NCI-H187 treated with DMSO at 0.1 percent for 48 hours (cell line): Measurements from ENCODE around the gene ENOSF1.

Experiments
- DNase-seq: peaks from one replicate; lab custom pipeline; 2025; lab: John Stamatoyannopoulos, UW

The ENOSF1 gene

GRCh38 chr18:673317-673716 is 39.1 kb downstream of the ENOSF1 start:
- DNase-seq = no peak

GRCh38 chr18:671405-671804 is 41.0 kb downstream of the ENOSF1 start:
- DNase-seq = no peak

DNA sequence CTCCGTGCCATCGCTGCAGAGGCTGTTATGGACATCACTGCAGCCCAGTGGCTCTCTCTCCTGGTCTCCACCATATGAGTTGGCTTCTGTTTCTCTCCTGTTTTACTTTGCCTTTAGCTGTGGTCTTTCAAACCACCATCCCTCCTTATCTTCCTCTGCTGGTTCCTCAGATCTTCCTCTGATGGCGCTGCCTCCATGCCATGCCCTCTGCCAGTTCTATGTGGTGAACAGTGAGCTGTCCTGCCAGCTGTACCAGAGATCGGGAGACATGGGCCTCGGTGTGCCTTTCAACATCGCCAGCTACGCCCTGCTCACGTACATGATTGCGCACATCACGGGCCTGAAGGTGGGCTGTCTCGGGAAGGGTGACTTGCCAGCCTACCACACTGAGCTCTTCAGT is 41.9 kb downstream of the ENOSF1 start:
- DNase-seq = no peak

DNA sequence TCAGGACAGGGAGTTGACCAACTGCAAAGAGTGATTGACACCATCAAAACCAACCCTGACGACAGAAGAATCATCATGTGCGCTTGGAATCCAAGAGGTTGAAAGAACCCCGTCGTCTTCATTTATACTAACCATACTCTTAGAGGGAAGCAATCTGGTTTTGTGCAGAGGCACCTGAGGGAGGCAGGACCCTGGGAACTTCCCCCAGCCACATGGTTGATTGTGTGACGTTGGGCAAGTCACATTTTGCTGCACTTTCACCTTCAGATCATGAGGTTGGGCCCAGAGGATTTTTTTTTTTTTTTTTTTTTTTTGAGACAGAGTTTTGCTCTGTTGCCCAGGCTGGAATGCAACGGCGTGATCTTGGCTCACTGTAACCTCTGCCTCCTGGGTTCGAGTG is 43.4 kb downstream of the ENOSF1 start:
- no peak for DNase-seq

DNA sequence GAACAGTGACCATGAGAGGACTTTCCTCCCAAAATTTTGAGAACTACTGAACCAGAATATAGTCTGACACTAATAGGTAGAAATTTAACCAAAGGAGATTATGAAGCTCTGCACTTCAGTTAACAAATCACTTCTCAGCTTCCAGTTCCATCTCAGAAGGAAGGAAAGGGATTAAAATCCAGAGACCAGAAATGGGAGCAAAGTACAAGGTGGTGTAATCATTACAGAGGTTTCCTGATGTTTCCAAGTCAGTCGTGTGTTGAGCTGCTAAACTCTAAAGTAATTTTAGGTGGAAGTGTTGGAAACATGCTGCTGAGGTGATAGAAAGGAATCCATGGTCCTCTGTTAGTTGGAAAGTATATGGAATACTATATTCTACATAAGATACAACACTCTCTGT is 44.2 kb downstream of the ENOSF1 start:
- no peak for DNase-seq

DNA sequence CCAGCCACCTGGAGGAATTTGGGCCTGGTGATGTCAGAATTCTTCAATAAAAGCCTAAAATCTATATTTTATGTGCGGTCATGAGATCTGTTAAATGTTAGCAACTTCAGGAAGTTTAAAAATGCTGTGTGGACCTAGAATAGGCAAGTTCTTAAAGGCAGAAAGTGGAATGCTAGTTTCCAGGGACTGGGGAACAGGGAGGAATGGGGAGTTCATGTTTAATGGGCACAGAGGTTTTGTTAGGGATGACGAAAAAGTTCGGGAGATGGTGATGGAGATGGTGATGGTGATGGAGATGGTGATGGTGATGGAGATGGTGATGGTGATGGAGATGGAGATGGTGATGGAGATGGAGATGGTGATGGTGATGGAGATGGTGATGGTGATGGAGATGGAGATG is 45.8 kb downstream of the ENOSF1 start:
- no peak for DNase-seq

- DNase-seq = no peak
Observed at GRCh38 chr18:666177-666576, 46.3 kb downstream of the ENOSF1 start.

DNA sequence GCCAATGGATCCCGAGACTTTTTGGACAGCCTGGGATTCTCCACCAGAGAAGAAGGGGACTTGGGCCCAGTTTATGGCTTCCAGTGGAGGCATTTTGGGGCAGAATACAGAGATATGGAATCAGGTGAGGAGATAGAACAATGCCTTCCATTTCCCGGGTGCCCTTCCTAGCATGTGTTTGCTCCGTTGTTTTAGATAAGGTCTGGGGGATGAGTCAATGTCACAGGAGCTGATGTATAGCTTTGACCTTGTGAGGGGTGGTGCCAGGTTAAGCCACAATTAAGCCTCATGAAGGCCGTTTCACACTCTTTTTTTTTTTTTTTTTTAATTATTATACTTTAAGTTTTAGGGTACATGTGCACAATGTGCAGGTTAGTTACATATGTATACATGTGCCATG is 50.2 kb downstream of the ENOSF1 start:
- no peak for DNase-seq

DNA sequence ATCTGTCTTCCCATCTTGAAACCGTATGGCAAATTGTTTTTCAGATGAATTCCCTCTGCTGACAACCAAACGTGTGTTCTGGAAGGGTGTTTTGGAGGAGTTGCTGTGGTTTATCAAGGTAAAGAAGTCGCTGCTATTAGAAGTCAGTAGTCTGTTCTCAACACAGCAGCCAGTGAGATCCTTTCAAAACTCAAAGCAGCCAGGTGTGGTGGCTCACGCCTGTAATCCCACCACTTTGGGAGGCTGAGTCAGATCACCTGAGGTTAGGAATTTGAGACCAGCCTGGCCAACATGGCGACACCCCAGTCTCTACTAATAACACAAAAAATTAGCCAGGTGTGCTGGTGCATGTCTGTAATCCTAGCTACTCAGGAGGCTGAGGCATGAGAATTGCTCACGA is 52.8 kb downstream of the ENOSF1 start:
- DNase-seq = no peak

- no peak for DNase-seq
Observed at GRCh38 chr18:658947-659533, 53.4 kb downstream of the ENOSF1 start.

DNA sequence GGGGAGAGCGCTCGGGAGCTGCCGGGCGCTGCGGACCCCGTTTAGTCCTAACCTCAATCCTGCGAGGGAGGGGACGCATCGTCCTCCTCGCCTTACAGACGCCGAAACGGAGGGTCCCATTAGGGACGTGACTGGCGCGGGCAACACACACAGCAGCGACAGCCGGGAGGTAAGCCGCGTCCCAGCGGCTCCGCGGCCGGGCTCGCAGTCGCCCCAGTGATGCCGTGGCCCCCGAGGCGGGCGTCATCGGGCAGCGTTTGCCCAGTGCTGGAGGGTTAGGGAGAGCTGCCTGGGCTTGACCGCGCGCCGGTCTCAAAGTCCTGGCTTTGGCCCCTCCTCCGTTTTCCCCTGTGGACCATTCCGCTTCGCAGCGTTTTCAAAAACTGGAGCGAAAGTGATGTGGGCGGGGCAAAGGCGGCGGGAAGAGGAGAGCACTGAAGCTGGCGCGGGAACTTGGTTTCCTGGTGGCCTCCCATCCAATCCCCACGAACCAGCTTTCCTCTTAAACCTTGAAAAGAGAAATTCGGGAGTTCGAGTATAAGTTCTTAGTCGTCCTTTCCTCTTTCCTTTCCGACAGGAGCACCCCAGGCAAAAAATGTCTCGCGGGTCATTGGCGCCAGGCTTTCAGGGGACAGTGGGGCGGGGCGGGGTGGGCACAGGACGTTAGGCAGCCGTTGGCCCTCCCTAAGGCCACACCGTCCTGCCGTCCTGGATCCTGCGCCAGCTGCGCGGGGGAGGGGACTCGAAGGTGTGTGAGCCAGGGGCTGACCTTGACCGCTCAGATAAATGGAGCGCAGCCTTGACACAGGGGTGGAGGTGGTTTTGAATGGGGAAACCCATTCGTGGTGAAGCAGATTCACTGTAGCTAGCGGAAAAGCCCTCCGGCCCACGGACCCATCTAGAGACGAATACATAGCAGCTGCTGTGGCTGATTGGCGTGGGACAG is 54.2 kb downstream of the ENOSF1 start:
- peak; percentile 53 for DNase-seq

- peak; percentile 47 for DNase-seq
Observed at GRCh38 chr18:657311-658000, 55.0 kb downstream of the ENOSF1 start, which contains the start of gene TYMS. Gene TYMS, plus strand, starts transcription at chr18:657653. Its CDS starts 90 bp downstream, at chr18:657743.

- DNase-seq = no peak
Observed at GRCh38 chr18:655445-655844, 57.0 kb downstream of the ENOSF1 start.

DNA sequence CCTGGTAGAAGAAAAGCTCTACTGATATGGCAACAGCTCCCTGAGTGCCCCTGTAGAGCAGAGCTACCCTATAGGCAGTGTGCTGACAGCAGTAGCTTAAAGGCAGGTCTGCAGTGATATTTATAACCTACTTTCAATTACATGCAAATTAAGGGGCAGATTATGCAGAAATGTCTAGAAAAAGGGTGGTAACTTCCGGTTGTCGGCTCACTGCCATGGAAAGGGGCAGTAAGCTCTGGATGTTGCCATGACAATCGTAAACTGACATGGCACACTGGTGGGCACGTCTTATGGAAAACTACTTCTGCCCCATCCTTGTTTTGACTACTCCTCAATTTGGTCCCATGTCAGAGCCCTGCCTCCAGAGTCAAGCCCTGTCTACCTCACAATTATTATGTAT is 57.8 kb downstream of the ENOSF1 start:
- no peak for DNase-seq

DNA sequence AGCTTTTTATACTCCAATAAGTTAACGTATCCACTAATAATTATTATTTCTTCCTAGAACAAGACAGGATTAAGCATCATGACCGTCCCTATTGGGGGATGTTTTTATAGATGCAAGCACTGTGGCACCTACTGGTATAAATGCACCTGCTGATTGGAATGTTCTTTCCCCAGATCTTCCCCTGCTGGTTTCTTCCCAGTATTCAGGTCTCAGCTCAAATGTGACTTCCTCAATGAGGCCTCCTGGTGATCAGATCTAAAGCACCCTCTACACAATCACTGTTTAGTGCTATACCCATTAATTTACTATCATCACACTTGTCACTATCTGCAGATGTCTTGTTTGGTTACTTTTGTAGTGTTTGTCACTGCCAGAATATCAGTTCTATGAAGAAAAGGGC is 58.9 kb downstream of the ENOSF1 start:
- DNase-seq = no peak

- DNase-seq = no peak
Observed at GRCh38 chr18:652131-652530, 60.3 kb downstream of the ENOSF1 start.

GRCh38 chr18:650428-650858 is 62.0 kb downstream of the ENOSF1 start:
- no peak for DNase-seq

GRCh38 chr18:649341-649740 is 63.1 kb downstream of the ENOSF1 start:
- no peak for DNase-seq

- no peak for DNase-seq
Observed at GRCh38 chr18:647304-647703, 65.1 kb downstream of the ENOSF1 start.

DNA sequence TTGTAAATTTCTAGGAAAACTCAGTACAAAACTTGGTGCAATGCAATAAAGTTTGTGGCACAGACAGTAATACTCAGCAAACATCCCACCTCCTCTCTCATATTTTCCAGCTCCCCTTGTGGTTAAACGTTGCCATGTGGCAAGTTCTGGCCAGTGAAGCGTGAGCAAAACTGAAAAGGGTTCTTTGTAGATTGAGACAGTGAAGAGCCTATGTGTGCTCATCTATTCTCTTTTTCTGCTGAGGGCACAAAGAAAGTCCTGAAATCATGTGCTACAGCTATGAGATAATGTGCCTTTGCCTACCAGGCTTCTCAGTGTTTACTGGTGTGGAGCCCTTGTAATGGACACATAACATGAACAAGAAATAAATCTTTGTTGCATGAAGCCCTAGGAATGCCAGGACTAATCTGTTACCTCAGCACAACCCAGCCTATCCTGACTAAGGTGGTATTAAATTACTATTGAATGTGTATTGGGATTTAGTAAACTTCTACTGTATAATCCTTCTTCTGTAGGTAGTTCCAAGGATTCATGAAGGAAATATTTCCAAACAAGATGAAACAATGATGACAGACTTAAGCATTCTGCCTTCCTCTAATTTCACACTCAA is 67.9 kb downstream of the ENOSF1 start:
- DNase-seq = no peak

- no peak for DNase-seq
Observed at GRCh38 chr18:641224-641623, 71.2 kb downstream of the ENOSF1 start.

- no peak for DNase-seq
Observed at GRCh38 chr18:635171-635570, 77.3 kb downstream of the ENOSF1 start.
